Endothelial cell of umbilical vein (primary cell): ENCODE measurements around the gene ZBTB39. TPM values are rescaled to one million over a fixed set of nuclear protein-coding genes. Genes with fewer than 3 reads are reported as not detected.

Experiments used
- BruUV-seq: library from RNA; stranded (reverse); fragments of 400-500 nt; replicated peaks from 2 replicates; lab custom pipeline; 2021; lab: Mats Ljungman, UMichigan
- CTCF ChIA-PET: fragments of 300-600, 350-600 bp; sonication (Branson Sonifier 250); formaldehyde crosslinking; loops from one replicate; lab custom pipeline; 2021; ENCODE audit warnings: antibody characterized with exemption, inconsistent platforms; lab: Charles Lee
- POLR2A ChIA-PET: fragments of 300-600, 350-600 bp; sonication (Branson Sonifier 250); formaldehyde crosslinking; loops from one replicate; lab custom pipeline; 2021; ENCODE audit warnings: antibody characterized with exemption, inconsistent platforms; lab: Charles Lee
- DNase-seq: peaks from one replicate; pipeline ENCODE4 v3.0.0-alpha.2; 2011; ENCODE audit warnings: low read depth, low spot score
- FAIRE-seq: peaks from 2 replicates; lab custom pipeline; 2011; peaks lifted over from hg19 to GRCh38; lab: Jason Lieb, UNC
- H2AFZ ChIP-seq: 2 replicates; pipeline ENCODE4 v1.6.0; 2012; ENCODE audit warnings: low read depth, low read length, control low read depth, inconsistent platforms
- H3K27ac ChIP-seq: 2 replicates; pipeline ENCODE4 v1.5.1; 2011; ENCODE audit warnings: low read depth, mild to moderate bottlenecking, control low read depth, low read length, moderate library complexity; ENCODE audit not compliant: insufficient read depth
- H3K27me3 ChIP-seq, 2 experiments: 2 replicates each; pipeline versions ENCODE4 v1.6.0 to v1.6.1; 2011; ENCODE audit warnings: low read length in 2 of 2, mixed read lengths in 1 of 2; ENCODE audit not compliant: control insufficient read depth in 2 of 2, insufficient read depth in 2 of 2
- H3K36me3 ChIP-seq, 2 experiments: 2 replicates in 1 of 2; 3 replicates in 1 of 2; pipeline ENCODE4 v1.5.1; 2011; ENCODE audit warnings: low read length in 2 of 2, mild to moderate bottlenecking in 1 of 2, moderate library complexity in 1 of 2; ENCODE audit not compliant: control insufficient read depth in 2 of 2, insufficient read depth in 2 of 2; ENCODE audit errors: extremely low read depth in 1 of 2
- H3K4me1 ChIP-seq: 3 replicates; pipeline ENCODE4 v1.5.1; 2011; ENCODE audit warnings: mild to moderate bottlenecking, low read length; ENCODE audit not compliant: control insufficient read depth, insufficient read depth; ENCODE audit errors: extremely low read depth
- H3K4me2 ChIP-seq: 2 replicates; pipeline ENCODE4 v1.6.1; 2011; ENCODE audit warnings: low read length, control low read depth, mixed read lengths; ENCODE audit not compliant: insufficient read depth
- H3K4me3 ChIP-seq, 3 experiments: fragments of 200-600 bp in 1 of 3; sonication (generic), shearing (Covaris generic) in 1 of 3; replicated peaks in 1 of 3; 2 replicates each; pipeline ENCODE4 v1.5.1; 2011 to 2016; ENCODE audit warnings: control low read depth in 3 of 3, low read length in 3 of 3, mild to moderate bottlenecking in 2 of 3, inconsistent platforms in 1 of 3, low read depth in 1 of 3, moderate library complexity in 1 of 3; ENCODE audit not compliant: insufficient read depth in 1 of 3
- H3K79me2 ChIP-seq: 2 replicates; pipeline ENCODE4 v1.6.0; 2012; ENCODE audit warnings: low read length, inconsistent platforms; ENCODE audit not compliant: control insufficient read depth, insufficient read depth
- H3K9ac ChIP-seq: replicated peaks from 2 replicates; pipeline ENCODE3; 2011; ENCODE audit warnings: low read length, control low read depth; ENCODE audit not compliant: insufficient read depth; ENCODE audit errors: extremely low read depth
- H3K9me1 ChIP-seq: replicated peaks from 3 replicates; pipeline ENCODE4 v1.6.0; 2011; ENCODE audit warnings: mild to moderate bottlenecking, low read length; ENCODE audit not compliant: control insufficient read depth, insufficient read depth; ENCODE audit errors: extremely low read depth
- H3K9me3 ChIP-seq: replicated peaks from 2 replicates; pipeline ENCODE4 v1.5.1; 2012; ENCODE audit warnings: low read length, inconsistent platforms; ENCODE audit not compliant: control insufficient read depth, insufficient read depth
- H4K20me1 ChIP-seq: replicated peaks from 2 replicates; pipeline ENCODE3; 2011; ENCODE audit warnings: mild to moderate bottlenecking, low read length; ENCODE audit not compliant: control insufficient read depth, insufficient read depth; ENCODE audit errors: extremely low read depth
- CTCF ChIP-seq, 2 donors: IDR thresholded peaks; 1 replicate in 1 of 2; 2 replicates in 1 of 2; pipeline ENCODE4 v1.5.1; 2011; ENCODE audit warnings: low read length in 2 of 2, mild to moderate bottlenecking in 2 of 2, moderate library complexity in 2 of 2, control low read depth in 1 of 2, inconsistent platforms in 1 of 2, low read depth in 1 of 2; ENCODE audit not compliant: insufficient read depth in 1 of 2; ENCODE audit errors: extremely low read depth in 1 of 2
- EZH2 ChIP-seq: IDR thresholded peaks from 2 replicates; pipeline ENCODE4 v1.6.1; 2012; ENCODE audit warnings: borderline replicate concordance, low read depth, mild to moderate bottlenecking, moderate library complexity, low read length, inconsistent platforms; ENCODE audit not compliant: severe bottlenecking
- FOS ChIP-seq: IDR thresholded peaks from 2 replicates; pipeline ENCODE4 v1.6.1; 2011; ENCODE audit warnings: mild to moderate bottlenecking, low read length, moderate library complexity, borderline replicate concordance; ENCODE audit not compliant: insufficient read depth
- GATA2 ChIP-seq: IDR thresholded peaks from 2 replicates; pipeline ENCODE4 v1.7.0; 2011; ENCODE audit warnings: low read depth, mild to moderate bottlenecking, moderate library complexity, mixed read lengths, low read length; ENCODE audit not compliant: insufficient read length, insufficient read depth
- JUN ChIP-seq: IDR thresholded peaks from 2 replicates; pipeline ENCODE4 v1.6.1; 2011; ENCODE audit warnings: borderline replicate concordance, low read depth; ENCODE audit not compliant: insufficient read length, insufficient read depth
- MAX ChIP-seq: IDR thresholded peaks from 2 replicates; pipeline ENCODE4 v1.6.1; 2011; ENCODE audit not compliant: insufficient read depth, insufficient read length
- MYC ChIP-seq: IDR thresholded peaks from one replicate; pipeline ENCODE4 v1.6.1; 2011; ENCODE audit warnings: mild to moderate bottlenecking, low read depth, low read length
- POLR2A ChIP-seq: IDR thresholded peaks from 2 replicates; pipeline ENCODE4 v1.6.1; 2012; ENCODE audit warnings: low read depth, mild to moderate bottlenecking, control low read depth, low read length
- POLR2AphosphoS5 ChIP-seq: IDR thresholded peaks from 2 replicates; pipeline ENCODE4 v1.6.1; 2012; ENCODE audit warnings: low read depth, mild to moderate bottlenecking, control low read depth, low read length, moderate library complexity; ENCODE audit not compliant: insufficient read depth
- dilution Hi-C: fragments of 300-500 bp; cut with MboI; formaldehyde crosslinking; loops from one replicate; pipeline ENCODE4 v1.15.0; 2019; ENCODE audit warnings: low sequenced_read_pairs; ENCODE audit not compliant: extremely low pct_ligation_motif_present
- intact Hi-C: fragments of 100-400 bp; cut with micrococcal nuclease; formaldehyde crosslinking; loops from one replicate; pipeline ENCODE4 v1.10.0; 2022
- polyA plus RNA-seq, 4 experiments: library from polyadenylated mRNA; depleted of rRNA in 3 of 4; stranded (reverse) in 3 of 4; unstranded in 1 of 4; fragments of >200 nt; gene quantifications; 2 replicates each; pipeline versions ENCODE4 v1.2.1 to v1.2.3, GENCODE V29; 2011 to 2012; ENCODE audit warnings: missing spikeins in 1 of 4
- total RNA-seq: library from RNA; stranded (reverse); gene quantifications from 2 replicates; pipeline ENCODE4 v1.2.3, GENCODE V29; 2021

ZBTB39 gene
- total and polyA plus RNA-seq, 2 donors (not counting 3 experiments of a cell fraction or from before 2014, with no cell fraction given): 5.9 to 8.5 TPM

- ChIA-PET POLR2A (no interaction called here), CTCF (interaction anchor here (0.6 to 1.9 kb wide), 6 partner anchors 9 to 287 kb away, joined by 4 to 8 read pairs (median 5); partner anchors contain the start of gene HSD17B6)
- intact Hi-C loops: no loop called here
- H4K20me1 ChIP-seq: no peaks in the 10 kb centered on the region
- dilution Hi-C loops: no loop called here
- no peak overlapping the region for H3K4me2 ChIP-seq
- no peak overlapping the region for H3K4me3 ChIP-seq
- TF ChIP-seq GATA2 (no peak), CTCF (IDR thresholded peaks at IDR 0.05; ENCODE audit: extremely low read depth in 1 of 2, insufficient read depth in 1 of 2, low read depth in 1 of 2, low read length in 2 of 2) (no peak), MAX (no peak), POLR2AphosphoS5 (no peak), EZH2 (no peak), FOS (no peak), POLR2A (no peak), MYC (no peak), JUN (no peak)
- no peaks in the 10 kb centered on the region for H3K9me3 ChIP-seq
- no peak overlapping the region for H3K9ac ChIP-seq
- peaks cover 5% of the 10 kb centered on the region in 2 experiments for H3K27me3 ChIP-seq
- H2AFZ ChIP-seq: no peak overlapping the region
- BruUV-seq: no TSS peak
- DNase-seq (no peak), FAIRE-seq (no peak)
- H3K4me1 ChIP-seq: no peaks in the 10 kb centered on the region
- no peaks in the 10 kb centered on the region for H3K36me3 ChIP-seq
- no peak overlapping the region for H3K27ac ChIP-seq
- H3K79me2 ChIP-seq: no peaks in the 10 kb centered on the region
- H3K9me1 ChIP-seq: no peaks in the 10 kb centered on the region
Observed at GRCh38 chr12:57051011-57051410, 44.7 kb upstream of the ZBTB39 start.
